CD14-positive monocyte (primary cell): ENCODE data around the gene CHMP1B. TPM values are rescaled to one million over a fixed set of nuclear protein-coding genes. Genes with fewer than 3 reads are reported as not detected.
A peak's percentile ranks its signal among the peaks of the same experiment; 100 is the strongest.

Experiments used
- DNase-seq, 3 donors: peaks; one replicate each; pipeline ENCODE4 v3.0.0-alpha.2; 2011 to 2022
- H2AFZ ChIP-seq: 2 replicates; pipeline ENCODE4 v1.6.0; 2012; ENCODE audit warnings: mild to moderate bottlenecking, low read depth, low read length, inconsistent platforms; ENCODE audit not compliant: insufficient read depth, poor library complexity, severe bottlenecking
- H3K27ac ChIP-seq, 2 donors: 1 replicate in 1 of 2; 2 replicates in 1 of 2; pipeline ENCODE4 v1.5.1; 2012 to 2013; ENCODE audit warnings: low read length in 2 of 2, control low read depth in 1 of 2, inconsistent platforms in 1 of 2, low read depth in 1 of 2, mild to moderate bottlenecking in 1 of 2
- H3K27me3 ChIP-seq, 2 donors: one replicate each; pipeline versions ENCODE4 v1.6.0 to v1.6.1; 2011 to 2013; ENCODE audit warnings: low read length in 2 of 2; ENCODE audit not compliant: control insufficient read depth in 2 of 2, insufficient read depth in 2 of 2
- H3K36me3 ChIP-seq, 2 donors: replicated peaks in 1 of 2; 1 replicate in 1 of 2; 2 replicates in 1 of 2; pipeline versions ENCODE4 v1.5.1 to v1.6.1; 2012 to 2013; ENCODE audit warnings: low read length in 2 of 2, control low read depth in 1 of 2, inconsistent platforms in 1 of 2, mild to moderate bottlenecking in 1 of 2; ENCODE audit not compliant: insufficient read depth in 2 of 2, control insufficient read depth in 1 of 2
- H3K4me1 ChIP-seq, 2 donors: 1 replicate in 1 of 2; 2 replicates in 1 of 2; pipeline versions ENCODE4 v1.5.1 to v1.6.1; 2012 to 2013; ENCODE audit warnings: low read length in 2 of 2, control low read depth in 1 of 2, inconsistent platforms in 1 of 2, mild to moderate bottlenecking in 1 of 2, moderate library complexity in 1 of 2; ENCODE audit not compliant: insufficient read depth in 2 of 2, control insufficient read depth in 1 of 2
- H3K4me2 ChIP-seq: replicated peaks from 2 replicates; pipeline ENCODE3; 2012; ENCODE audit warnings: low read length, moderate library complexity, mild to moderate bottlenecking; ENCODE audit not compliant: poor library complexity, severe bottlenecking; ENCODE audit errors: extremely low read depth
- H3K4me3 ChIP-seq, 3 experiments: fragments of 200-600 bp in 1 of 3; sonication (generic) in 1 of 3; replicated peaks in 1 of 3; 1 replicate in 2 of 3; 2 replicates in 1 of 3; pipeline ENCODE4 v1.5.1; 2011 to 2013; ENCODE audit warnings: low read length in 3 of 3, mild to moderate bottlenecking in 3 of 3, control low read depth in 2 of 3, low read depth in 2 of 3, inconsistent platforms in 1 of 3, moderate library complexity in 1 of 3
- H3K79me2 ChIP-seq: 2 replicates; pipeline ENCODE4 v1.6.0; 2012; ENCODE audit warnings: mild to moderate bottlenecking, control low read depth, inconsistent platforms, low read length, moderate library complexity; ENCODE audit not compliant: insufficient read depth
- H3K9ac ChIP-seq: 2 replicates; pipeline ENCODE4 v1.6.0; 2017; ENCODE audit warnings: low read length, mild to moderate bottlenecking; ENCODE audit not compliant: insufficient read depth, poor library complexity, severe bottlenecking
- H3K9me3 ChIP-seq, 2 donors: replicated peaks in 1 of 2; 1 replicate in 1 of 2; 2 replicates in 1 of 2; pipeline versions ENCODE4 v1.5.1 to v1.6.1; 2012 to 2013; ENCODE audit warnings: low read length in 2 of 2, control low read depth in 1 of 2; ENCODE audit not compliant: control insufficient read depth in 1 of 2, insufficient read depth in 1 of 2
- H4K20me1 ChIP-seq: 2 replicates; pipeline ENCODE4 v1.6.0; 2012; ENCODE audit warnings: mild to moderate bottlenecking, low read length, control low read depth, moderate library complexity; ENCODE audit not compliant: insufficient read depth
- H3K27ac Mint-ChIP-seq, 7 donors: one replicate each; pipeline ENCODE4 v1.8.0; 2020; ENCODE audit warnings: mild to moderate bottlenecking in 7 of 7, mixed read lengths in 7 of 7, moderate library complexity in 6 of 7, inconsistent platforms in 2 of 7
- H3K27me3 Mint-ChIP-seq, 3 donors: one replicate each; pipeline ENCODE4 v1.8.0; 2021 to 2022; ENCODE audit warnings: low read depth in 3 of 3, mild to moderate bottlenecking in 3 of 3, mixed read lengths in 3 of 3, moderate library complexity in 3 of 3, inconsistent platforms in 1 of 3
- H3K36me3 Mint-ChIP-seq, 2 donors: one replicate each; pipeline ENCODE4 v1.8.0; 2020; ENCODE audit warnings: mixed read lengths in 2 of 2, inconsistent platforms in 1 of 2, mild to moderate bottlenecking in 1 of 2
- H3K4me1 Mint-ChIP-seq: one replicate; pipeline ENCODE4 v1.8.0; 2020; ENCODE audit warnings: mild to moderate bottlenecking, mixed read lengths
- H3K4me3 Mint-ChIP-seq, 2 donors: one replicate each; pipeline ENCODE4 v1.8.0; 2020; ENCODE audit warnings: mild to moderate bottlenecking in 2 of 2, mixed read lengths in 2 of 2, moderate library complexity in 1 of 2
- H3K9me3 Mint-ChIP-seq, 7 donors: one replicate each; pipeline ENCODE4 v1.8.0; 2020 to 2022; ENCODE audit warnings: mixed read lengths in 7 of 7, mild to moderate bottlenecking in 6 of 7, moderate library complexity in 6 of 7, inconsistent platforms in 2 of 7
- WGBS: methylation state at CpG from one replicate; pipeline ENCODE4 v1.1.5; 2013; ENCODE audit warnings: missing lambda C conversion rate; ENCODE audit not compliant: insufficient coverage; 5-methylcytosine and 5-hydroxymethylcytosine counted together
- intact Hi-C, 2 donors: fragments of 100-400 bp; cut with micrococcal nuclease; formaldehyde crosslinking; loops; one replicate each; pipeline versions ENCODE4 v1.15.0 to v1.15.1; 2023
- polyA plus RNA-seq, 3 donors: library from polyadenylated mRNA; depleted of rRNA in 1 of 3; unstranded in 2 of 3; stranded (reverse) in 1 of 3; fragments of 300-500 nt in 2 of 3; fragments of >200 nt in 1 of 3; fragmentation: Illumina TruSeq in 2 of 3; gene quantifications; 1 replicate in 2 of 3; 2 replicates in 1 of 3; pipeline ENCODE4 v1.2.3, GENCODE V29; 2012 to 2021
- TF ChIP-seq, protein P1 (sequence below): fragments of 200-600 bp; IDR thresholded peaks from one replicate; pipeline ENCODE4 v1.8.0; 2022; ENCODE audit warnings: antibody characterized with exemption, mild to moderate bottlenecking

Gene CHMP1B
- polyA plus RNA-seq, 3 donors = 95.2 to 182 (median 105) TPM

DNA sequence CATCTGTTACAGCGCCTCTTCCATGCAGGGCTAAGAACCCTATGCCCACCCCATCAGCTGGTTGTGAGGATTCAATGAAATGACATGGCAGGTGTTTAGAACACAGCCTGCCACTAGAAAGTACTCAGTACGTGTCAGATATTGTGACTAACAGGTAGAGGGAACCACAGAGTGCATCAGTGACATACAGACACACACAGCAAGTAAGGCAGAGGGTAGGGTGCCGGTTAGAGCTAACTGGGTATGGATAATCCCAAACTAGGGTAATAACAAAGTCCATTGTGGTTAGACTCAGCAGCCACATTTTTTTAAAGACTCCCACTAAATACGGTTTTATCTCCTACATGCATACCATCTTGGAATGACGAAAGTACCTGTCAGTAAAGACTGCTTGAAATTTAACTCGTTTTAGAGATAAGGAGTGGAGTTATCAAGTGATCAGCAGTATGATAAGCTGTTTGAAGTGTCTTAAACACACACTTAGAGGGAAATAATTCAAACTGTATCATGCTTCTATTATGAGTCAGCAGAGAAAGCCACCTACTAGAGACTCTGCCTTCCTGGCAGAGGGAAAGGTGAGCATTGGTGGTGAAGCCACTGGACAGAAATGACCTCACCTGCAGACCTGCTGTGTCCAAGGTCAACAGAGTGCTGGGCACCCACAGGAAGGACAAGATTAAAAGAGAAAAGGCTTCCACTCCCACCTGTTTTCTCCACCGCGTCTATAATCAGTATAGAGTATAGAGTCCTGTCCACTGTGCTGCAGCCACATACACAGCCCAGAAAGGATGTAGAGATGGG is 36.3 kb downstream of the CHMP1B start:
- no peaks in the 10 kb centered on the region for H3K9me3 ChIP-seq
- no CpG with 5 or more reads among the region's 8 CpGs for WGBS
- peaks cover 55 to 66% of the 10 kb centered on the region in 2 donors for H3K36me3 Mint-ChIP-seq
- peaks cover 0 to 2% (median 0%) of the 10 kb centered on the region in 7 donors for H3K9me3 Mint-ChIP-seq
- H2AFZ ChIP-seq = no peak overlapping the region
- H3K36me3 ChIP-seq = peaks cover 46 to 65% of the 10 kb centered on the region in 2 donors
- H3K27ac Mint-ChIP-seq = peak overlapping the region in 4 of 7 donors; percentile 1 to 83 (median 62)
- H3K4me1 Mint-ChIP-seq = peaks cover 47% of the 10 kb centered on the region
- H3K79me2 ChIP-seq = no peaks in the 10 kb centered on the region
- no peak overlapping the region for H3K4me3 Mint-ChIP-seq
- H3K9ac ChIP-seq = no peak overlapping the region
- DNase-seq = no peak
- no peak overlapping the region for H3K4me2 ChIP-seq
- H3K27me3 ChIP-seq = no peaks in the 10 kb centered on the region
- TF ChIP-seq, protein P1, sequence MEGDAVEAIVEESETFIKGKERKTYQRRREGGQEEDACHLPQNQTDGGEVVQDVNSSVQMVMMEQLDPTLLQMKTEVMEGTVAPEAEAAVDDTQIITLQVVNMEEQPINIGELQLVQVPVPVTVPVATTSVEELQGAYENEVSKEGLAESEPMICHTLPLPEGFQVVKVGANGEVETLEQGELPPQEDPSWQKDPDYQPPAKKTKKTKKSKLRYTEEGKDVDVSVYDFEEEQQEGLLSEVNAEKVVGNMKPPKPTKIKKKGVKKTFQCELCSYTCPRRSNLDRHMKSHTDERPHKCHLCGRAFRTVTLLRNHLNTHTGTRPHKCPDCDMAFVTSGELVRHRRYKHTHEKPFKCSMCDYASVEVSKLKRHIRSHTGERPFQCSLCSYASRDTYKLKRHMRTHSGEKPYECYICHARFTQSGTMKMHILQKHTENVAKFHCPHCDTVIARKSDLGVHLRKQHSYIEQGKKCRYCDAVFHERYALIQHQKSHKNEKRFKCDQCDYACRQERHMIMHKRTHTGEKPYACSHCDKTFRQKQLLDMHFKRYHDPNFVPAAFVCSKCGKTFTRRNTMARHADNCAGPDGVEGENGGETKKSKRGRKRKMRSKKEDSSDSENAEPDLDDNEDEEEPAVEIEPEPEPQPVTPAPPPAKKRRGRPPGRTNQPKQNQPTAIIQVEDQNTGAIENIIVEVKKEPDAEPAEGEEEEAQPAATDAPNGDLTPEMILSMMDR = no peak
- no peaks in the 10 kb centered on the region for H3K27me3 Mint-ChIP-seq
- intact Hi-C loops = no loop called here
- peak overlapping the region in 1 of 2 donors; percentile 49 for H3K27ac ChIP-seq
- H3K4me1 ChIP-seq = peaks cover 47 to 49% of the 10 kb centered on the region in 2 donors
- no peaks in the 10 kb centered on the region for H4K20me1 ChIP-seq
- no peak overlapping the region for H3K4me3 ChIP-seq

GRCh38 chr18:11888726-11889125 is 37.5 kb downstream of the CHMP1B start:
- DNase-seq = no peak
- no peak overlapping the region for H3K27ac Mint-ChIP-seq
- H3K36me3 ChIP-seq = peaks cover 46 to 65% of the 10 kb centered on the region in 2 donors
- peaks cover 57 to 78% of the 10 kb centered on the region in 2 donors for H3K36me3 Mint-ChIP-seq
- no peaks in the 10 kb centered on the region for H3K9me3 ChIP-seq
- no peak overlapping the region for H2AFZ ChIP-seq
- H3K9ac ChIP-seq = no peak overlapping the region
- H3K4me1 ChIP-seq = peaks cover 47 to 49% of the 10 kb centered on the region in 2 donors
- H3K79me2 ChIP-seq = peaks cover 5% of the 10 kb centered on the region
- H3K4me3 ChIP-seq = no peak overlapping the region
- no peaks in the 10 kb centered on the region for H3K27me3 Mint-ChIP-seq
- intact Hi-C loops = no loop called here
- H4K20me1 ChIP-seq = no peaks in the 10 kb centered on the region
- H3K4me2 ChIP-seq = no peak overlapping the region
- H3K27me3 ChIP-seq = no peaks in the 10 kb centered on the region
- WGBS = no CpG with 5 or more reads among the region's 2 CpGs
- no peak overlapping the region for H3K27ac ChIP-seq
- H3K9me3 Mint-ChIP-seq = peaks cover 0 to 2% (median 0%) of the 10 kb centered on the region in 7 donors
- H3K4me3 Mint-ChIP-seq = no peak overlapping the region
- TF ChIP-seq, protein P1 = no peak
- peaks cover 48% of the 10 kb centered on the region for H3K4me1 Mint-ChIP-seq
